Measurements from ENCODE around the gene MICOS13. TPM values are rescaled to one million over a fixed set of nuclear protein-coding genes. Genes with fewer than 3 reads are reported as not detected.

MICOS13 gene
- polyA plus RNA-seq, 1 donor from 2014 or later, result 46.0 TPM

DNA sequence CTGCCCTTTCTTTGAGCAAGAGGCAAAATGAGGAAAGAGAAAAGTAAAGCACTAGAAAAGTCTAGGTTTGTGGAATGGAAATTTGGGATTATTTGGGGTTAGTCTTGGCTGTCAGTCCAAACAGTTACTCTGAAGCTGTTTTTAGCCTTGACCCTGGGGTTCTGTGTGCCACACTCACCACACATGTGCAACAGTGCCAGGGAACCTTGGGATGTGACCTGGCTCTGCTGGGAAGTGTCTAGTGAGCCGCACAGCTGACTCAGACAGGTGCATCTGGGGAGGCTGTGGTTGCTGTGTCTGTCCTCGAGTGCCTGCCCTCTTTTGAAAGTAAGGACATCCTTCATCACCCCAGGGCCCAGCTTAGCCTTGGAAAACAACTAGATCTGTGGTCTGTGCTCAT is 15.8 kb downstream of the MICOS13 start:
- no peak overlapping the region for H3K27ac ChIP-seq (ENCODE audit: low read length)
- no peaks in the 10 kb centered on the region for H3K9me3 ChIP-seq (ENCODE audit: low read length)
- H3K9me2 ChIP-seq (ENCODE audit: insufficient read depth, low read length), result no peaks in the 10 kb centered on the region
- H3K27me3 ChIP-seq (ENCODE audit: insufficient read depth, low read depth, low read length), result no peaks in the 10 kb centered on the region
- no peak overlapping the region for H3K9ac ChIP-seq (ENCODE audit: low read length)
- H3K4me2 ChIP-seq (ENCODE audit: low read length), result no peak overlapping the region
- TF ChIP-seq EZH2 (IDR thresholded peaks at IDR 0.05; ENCODE audit: borderline replicate concordance, insufficient read depth, low read length, poor library complexity, severe bottlenecking) (no peak), SMC3 (conservative IDR thresholded peaks at IDR 0.05; ENCODE audit: poor library complexity) (no peak), RAD21 (conservative IDR thresholded peaks at IDR 0.05) (no peak), EP300 (conservative IDR thresholded peaks at IDR 0.05; ENCODE audit: poor library complexity, severe bottlenecking) (no peak), MXI1 (conservative IDR thresholded peaks at IDR 0.05; ENCODE audit: poor library complexity, severe bottlenecking) (no peak), POLR2AphosphoS5 (IDR thresholded peaks at IDR 0.05) (no peak), TAF1 (IDR thresholded peaks at IDR 0.05; ENCODE audit: low read depth) (no peak)
- TF ChIP-seq, protein P1, sequence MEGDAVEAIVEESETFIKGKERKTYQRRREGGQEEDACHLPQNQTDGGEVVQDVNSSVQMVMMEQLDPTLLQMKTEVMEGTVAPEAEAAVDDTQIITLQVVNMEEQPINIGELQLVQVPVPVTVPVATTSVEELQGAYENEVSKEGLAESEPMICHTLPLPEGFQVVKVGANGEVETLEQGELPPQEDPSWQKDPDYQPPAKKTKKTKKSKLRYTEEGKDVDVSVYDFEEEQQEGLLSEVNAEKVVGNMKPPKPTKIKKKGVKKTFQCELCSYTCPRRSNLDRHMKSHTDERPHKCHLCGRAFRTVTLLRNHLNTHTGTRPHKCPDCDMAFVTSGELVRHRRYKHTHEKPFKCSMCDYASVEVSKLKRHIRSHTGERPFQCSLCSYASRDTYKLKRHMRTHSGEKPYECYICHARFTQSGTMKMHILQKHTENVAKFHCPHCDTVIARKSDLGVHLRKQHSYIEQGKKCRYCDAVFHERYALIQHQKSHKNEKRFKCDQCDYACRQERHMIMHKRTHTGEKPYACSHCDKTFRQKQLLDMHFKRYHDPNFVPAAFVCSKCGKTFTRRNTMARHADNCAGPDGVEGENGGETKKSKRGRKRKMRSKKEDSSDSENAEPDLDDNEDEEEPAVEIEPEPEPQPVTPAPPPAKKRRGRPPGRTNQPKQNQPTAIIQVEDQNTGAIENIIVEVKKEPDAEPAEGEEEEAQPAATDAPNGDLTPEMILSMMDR (IDR thresholded peaks at IDR 0.05; ENCODE audit: poor library complexity, severe bottlenecking), result no peak
- TF ChIP-seq, protein P2, sequence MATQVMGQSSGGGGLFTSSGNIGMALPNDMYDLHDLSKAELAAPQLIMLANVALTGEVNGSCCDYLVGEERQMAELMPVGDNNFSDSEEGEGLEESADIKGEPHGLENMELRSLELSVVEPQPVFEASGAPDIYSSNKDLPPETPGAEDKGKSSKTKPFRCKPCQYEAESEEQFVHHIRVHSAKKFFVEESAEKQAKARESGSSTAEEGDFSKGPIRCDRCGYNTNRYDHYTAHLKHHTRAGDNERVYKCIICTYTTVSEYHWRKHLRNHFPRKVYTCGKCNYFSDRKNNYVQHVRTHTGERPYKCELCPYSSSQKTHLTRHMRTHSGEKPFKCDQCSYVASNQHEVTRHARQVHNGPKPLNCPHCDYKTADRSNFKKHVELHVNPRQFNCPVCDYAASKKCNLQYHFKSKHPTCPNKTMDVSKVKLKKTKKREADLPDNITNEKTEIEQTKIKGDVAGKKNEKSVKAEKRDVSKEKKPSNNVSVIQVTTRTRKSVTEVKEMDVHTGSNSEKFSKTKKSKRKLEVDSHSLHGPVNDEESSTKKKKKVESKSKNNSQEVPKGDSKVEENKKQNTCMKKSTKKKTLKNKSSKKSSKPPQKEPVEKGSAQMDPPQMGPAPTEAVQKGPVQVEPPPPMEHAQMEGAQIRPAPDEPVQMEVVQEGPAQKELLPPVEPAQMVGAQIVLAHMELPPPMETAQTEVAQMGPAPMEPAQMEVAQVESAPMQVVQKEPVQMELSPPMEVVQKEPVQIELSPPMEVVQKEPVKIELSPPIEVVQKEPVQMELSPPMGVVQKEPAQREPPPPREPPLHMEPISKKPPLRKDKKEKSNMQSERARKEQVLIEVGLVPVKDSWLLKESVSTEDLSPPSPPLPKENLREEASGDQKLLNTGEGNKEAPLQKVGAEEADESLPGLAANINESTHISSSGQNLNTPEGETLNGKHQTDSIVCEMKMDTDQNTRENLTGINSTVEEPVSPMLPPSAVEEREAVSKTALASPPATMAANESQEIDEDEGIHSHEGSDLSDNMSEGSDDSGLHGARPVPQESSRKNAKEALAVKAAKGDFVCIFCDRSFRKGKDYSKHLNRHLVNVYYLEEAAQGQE (IDR thresholded peaks at IDR 0.05; ENCODE audit: borderline replicate concordance), result no peak
- H3K4me3 ChIP-seq (ENCODE audit: low read length), result no peak overlapping the region
- peaks cover 10% of the 10 kb centered on the region for H3K36me3 ChIP-seq (ENCODE audit: insufficient read depth, low read length)
- H2AFZ ChIP-seq (ENCODE audit: low read depth, low read length), result no peak overlapping the region
- H3K79me2 ChIP-seq (replicated peaks; ENCODE audit: insufficient read depth, low read length), result no peaks in the 10 kb centered on the region
- no peaks in the 10 kb centered on the region for H4K20me1 ChIP-seq (ENCODE audit: insufficient read depth)
- no peaks in the 10 kb centered on the region for H3F3A ChIP-seq (ENCODE audit: insufficient read depth, low read length, poor library complexity, severe bottlenecking)

DNA sequence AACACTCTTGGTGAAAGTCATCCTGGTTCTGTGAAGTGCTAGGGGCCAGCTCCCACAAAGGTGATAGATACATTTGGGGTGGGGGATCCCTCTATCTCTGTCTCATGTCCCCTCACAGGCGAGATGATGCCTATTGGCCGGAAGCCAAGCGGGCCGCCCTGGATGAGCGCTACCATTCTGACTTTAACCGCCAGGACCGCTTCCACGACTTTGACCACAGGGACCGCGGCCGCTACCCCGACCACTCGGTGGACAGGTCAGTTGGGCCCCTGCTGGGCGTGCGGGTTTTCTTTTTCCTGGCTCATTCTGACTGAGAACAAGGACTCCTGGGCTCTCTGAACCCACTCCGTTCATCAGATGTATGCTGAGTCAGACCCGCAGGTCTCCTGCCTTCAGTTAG is 16.4 kb downstream of the MICOS13 start:
- H3K36me3 ChIP-seq (ENCODE audit: insufficient read depth, low read length), result peaks cover 10% of the 10 kb centered on the region
- no peaks in the 10 kb centered on the region for H3F3A ChIP-seq (ENCODE audit: insufficient read depth, low read length, poor library complexity, severe bottlenecking)
- TF ChIP-seq EZH2 (IDR thresholded peaks at IDR 0.05; ENCODE audit: borderline replicate concordance, insufficient read depth, low read length, poor library complexity, severe bottlenecking), result no peak
- TF ChIP-seq MXI1 (conservative IDR thresholded peaks at IDR 0.05; ENCODE audit: poor library complexity, severe bottlenecking), result no peak
- TF ChIP-seq RAD21 (conservative IDR thresholded peaks at IDR 0.05), result no peak
- no peak for TF ChIP-seq EP300 (conservative IDR thresholded peaks at IDR 0.05; ENCODE audit: poor library complexity, severe bottlenecking)
- TF ChIP-seq SMC3 (conservative IDR thresholded peaks at IDR 0.05; ENCODE audit: poor library complexity), result no peak
- no peak for TF ChIP-seq TAF1 (IDR thresholded peaks at IDR 0.05; ENCODE audit: low read depth)
- no peak for TF ChIP-seq POLR2AphosphoS5 (IDR thresholded peaks at IDR 0.05)
- TF ChIP-seq, protein P2 (IDR thresholded peaks at IDR 0.05; ENCODE audit: borderline replicate concordance), result no peak
- TF ChIP-seq, protein P1 (IDR thresholded peaks at IDR 0.05; ENCODE audit: poor library complexity, severe bottlenecking), result no peak
- no peaks in the 10 kb centered on the region for H3K9me2 ChIP-seq (ENCODE audit: insufficient read depth, low read length)
- no peaks in the 10 kb centered on the region for H3K27me3 ChIP-seq (ENCODE audit: insufficient read depth, low read depth, low read length)
- no peak overlapping the region for H3K4me3 ChIP-seq (ENCODE audit: low read length)
- H3K9ac ChIP-seq (ENCODE audit: low read length), result no peak overlapping the region
- no peaks in the 10 kb centered on the region for H4K20me1 ChIP-seq (ENCODE audit: insufficient read depth)
- H3K9me3 ChIP-seq (ENCODE audit: low read length), result no peaks in the 10 kb centered on the region
- H3K79me2 ChIP-seq (replicated peaks; ENCODE audit: insufficient read depth, low read length), result no peaks in the 10 kb centered on the region
- no peak overlapping the region for H3K4me2 ChIP-seq (ENCODE audit: low read length)
- H3K27ac ChIP-seq (ENCODE audit: low read length), result no peak overlapping the region
- no peak overlapping the region for H2AFZ ChIP-seq (ENCODE audit: low read depth, low read length)
